SH-SY5Y (cell line): ENCODE measurements around the gene ROR2.

Experiments used
- GATA2 ChIP-seq: IDR thresholded peaks from 2 replicates; pipeline ENCODE4 v1.6.1; 2011; ENCODE audit warnings: mild to moderate bottlenecking, low read depth, low read length
- GATA3 ChIP-seq: IDR thresholded peaks from 2 replicates; pipeline ENCODE4 v1.6.1; 2011; ENCODE audit warnings: low read depth, mild to moderate bottlenecking, low read length, moderate library complexity

- TF ChIP-seq GATA2: no peak
- TF ChIP-seq GATA3: no peak
These were observed 52.8 kb downstream of the ROR2 start for GRCh38 chr9:91897201-91897600.
